NCI-H1092 (cell line): ENCODE measurements around the gene PIK3CD.
"Not testable (repeated sequence)": the region's sequence is repeated elsewhere in the genome, so short reads cannot be mapped to it uniquely, and the experiment has no call there.

Experiments
- DNase-seq: peaks from one replicate; lab custom pipeline; 2025; lab: John Stamatoyannopoulos, UW

PIK3CD gene

GRCh38 chr1:9621032-9621431 is 30.5 kb upstream of the PIK3CD start:
- DNase-seq: no peak

- DNase-seq: no peak
These were observed 27.4 kb upstream of the PIK3CD start for GRCh38 chr1:9624081-9624480.

- DNase-seq: not testable (repeated sequence)
These were observed 26.5 kb upstream of the PIK3CD start for GRCh38 chr1:9625030-9625429.

GRCh38 chr1:9626201-9626608 is 25.3 kb upstream of the PIK3CD start:
- no peak for DNase-seq

GRCh38 chr1:9628541-9629444 is 22.7 kb upstream of the PIK3CD start:
- no peak for DNase-seq

GRCh38 chr1:9629445-9630201 is 21.9 kb upstream of the PIK3CD start:
- DNase-seq: no peak

- no peak for DNase-seq
These were observed 21.0 kb upstream of the PIK3CD start for GRCh38 chr1:9630331-9631111.

- DNase-seq: no peak
These were observed 19.9 kb upstream of the PIK3CD start for GRCh38 chr1:9631613-9632012.

GRCh38 chr1:9633493-9633892 is 18.0 kb upstream of the PIK3CD start:
- no peak for DNase-seq

- DNase-seq: no peak
These were observed 16.9 kb upstream of the PIK3CD start for GRCh38 chr1:9634582-9634981.

- no peak for DNase-seq
These were observed 12.3 kb upstream of the PIK3CD start for GRCh38 chr1:9639227-9639626.

GRCh38 chr1:9643351-9644256 is 7.9 kb upstream of the PIK3CD start:
- no peak for DNase-seq

- DNase-seq: no peak
These were observed 5.5 kb upstream of the PIK3CD start for GRCh38 chr1:9646037-9646436.

GRCh38 chr1:9648171-9648570 is 3.4 kb upstream of the PIK3CD start:
- no peak for DNase-seq

GRCh38 chr1:9649769-9650168 is 1.8 kb upstream of the PIK3CD start:
- DNase-seq: no peak

GRCh38 chr1:9651220-9651564 is 339 bp upstream of the PIK3CD start:
- DNase-seq: no peak

- no peak for DNase-seq
These were observed 1.1 kb downstream of the PIK3CD start for GRCh38 chr1:9652379-9653209.

GRCh38 chr1:9653210-9653490 is 1.6 kb downstream of the PIK3CD start:
- DNase-seq: no peak

- DNase-seq: no peak
These were observed 2.0 kb downstream of the PIK3CD start for GRCh38 chr1:9653491-9654050.

- DNase-seq: no peak
These were observed 2.7 kb downstream of the PIK3CD start for GRCh38 chr1:9654051-9654833.
